Mammary epithelial cell (primary cell): ENCODE measurements around the gene ACVRL1.

Experiments used
- CTCF ChIP-seq, 2 donors: IDR thresholded peaks in 1 of 2; conservative IDR thresholded peaks in 1 of 2; 2 replicates each; pipeline ENCODE4 v1.5.1; 2011 to 2012; ENCODE audit warnings: inconsistent platforms in 2 of 2, low read length in 2 of 2, mild to moderate bottlenecking in 2 of 2, control low read depth in 1 of 2, low read depth in 1 of 2; ENCODE audit not compliant: insufficient read depth in 1 of 2; ENCODE audit errors: extremely low read depth in 1 of 2
- EZH2 ChIP-seq: IDR thresholded peaks from 2 replicates; pipeline ENCODE4 v1.6.1; 2012; ENCODE audit warnings: low read length, inconsistent platforms, borderline replicate concordance

- TF ChIP-seq CTCF (conservative IDR thresholded peaks at IDR 0.05 in 1 of 2, IDR thresholded peaks at IDR 0.05 in 1 of 2; ENCODE audit: extremely low read depth in 1 of 2, insufficient read depth in 1 of 2, low read depth in 1 of 2, low read length in 2 of 2) (no peak), EZH2 (no peak)
Measured at GRCh38 chr12:51961834-51962233, 54.5 kb downstream of the ACVRL1 start.
